Neural progenitor cell (in vitro differentiated cells): ENCODE measurements around the gene ETFB. TPM values are rescaled to one million over a fixed set of nuclear protein-coding genes. Genes with fewer than 3 reads are reported as not detected.

Source experiments
- DNase-seq: peaks from one replicate; pipeline ENCODE4 v3.0.0-alpha.2; 2016; ENCODE audit warnings: low spot score
- H2AFZ ChIP-seq: fragments of 200-600 bp; sonication (generic); replicated peaks from 2 replicates; pipeline ENCODE4 v1.6.1; 2016; ENCODE audit warnings: antibody characterized with exemption
- H3F3A ChIP-seq: fragments of 200-600 bp; sonication (generic); 2 replicates; pipeline ENCODE4 v1.6.1; 2016; ENCODE audit warnings: antibody characterized with exemption, low read depth
- H3K27ac ChIP-seq: fragments of 200-600 bp; sonication (generic); 2 replicates; pipeline ENCODE4 v1.5.1; 2016; ENCODE audit warnings: mild to moderate bottlenecking
- H3K27me3 ChIP-seq: fragments of 200-600 bp; sonication (generic); 2 replicates; pipeline ENCODE4 v1.6.1; 2016; ENCODE audit warnings: mild to moderate bottlenecking, moderate library complexity
- H3K36me3 ChIP-seq: fragments of 200-600 bp; sonication (generic); 2 replicates; pipeline ENCODE4 v1.5.1; 2016
- H3K4me1 ChIP-seq: fragments of 200-600 bp; sonication (generic); 2 replicates; pipeline ENCODE4 v1.6.1; 2016; ENCODE audit warnings: mixed run types
- H3K4me2 ChIP-seq: fragments of 200-600 bp; sonication (generic); 2 replicates; pipeline ENCODE4 v1.6.1; 2016
- H3K4me3 ChIP-seq: fragments of 200-600 bp; sonication (generic); 2 replicates; pipeline ENCODE4 v1.5.1; 2016
- H3K79me2 ChIP-seq: fragments of 200-600 bp; sonication (generic); 2 replicates; pipeline ENCODE4 v1.6.1; 2016; ENCODE audit warnings: low read depth
- H3K9ac ChIP-seq: fragments of 200-600 bp; sonication (generic); 2 replicates; pipeline ENCODE4 v1.6.1; 2016
- H3K9me3 ChIP-seq: fragments of 200-600 bp; sonication (generic); 2 replicates; pipeline ENCODE4 v1.5.1; 2016; ENCODE audit warnings: low read depth
- H4K20me1 ChIP-seq: fragments of 200-600 bp; sonication (generic); 2 replicates; pipeline ENCODE4 v1.6.1; 2016; ENCODE audit warnings: low read depth
- H3K27ac Mint-ChIP-seq: 3 replicates; pipeline ENCODE4 v1.8.0; 2021; ENCODE audit warnings: mixed read lengths
- H3K27me3 Mint-ChIP-seq: 2 replicates; pipeline ENCODE4 v1.8.0; 2022; ENCODE audit warnings: low read depth, mild to moderate bottlenecking, inconsistent platforms, moderate library complexity, mixed read lengths; ENCODE audit not compliant: insufficient read depth
- H3K36me3 Mint-ChIP-seq: 3 replicates; pipeline ENCODE4 v1.8.0; 2021; ENCODE audit warnings: mixed read lengths
- H3K4me1 Mint-ChIP-seq: 3 replicates; pipeline ENCODE4 v1.8.0; 2021; ENCODE audit warnings: mixed read lengths
- H3K4me3 Mint-ChIP-seq: 3 replicates; pipeline ENCODE4 v1.8.0; 2021; ENCODE audit warnings: mild to moderate bottlenecking, moderate library complexity, mixed read lengths
- H3K9me3 Mint-ChIP-seq: 3 replicates; pipeline ENCODE4 v1.8.0; 2020; ENCODE audit warnings: mixed read lengths
- EZH2 ChIP-seq: fragments of 200-600 bp; sonication (generic); IDR thresholded peaks from 2 replicates; pipeline ENCODE4 v1.6.1; 2017; ENCODE audit warnings: antibody characterized with exemption, mild to moderate bottlenecking, moderate library complexity
- EZH2phosphoT487 ChIP-seq: fragments of 200-600 bp; sonication (generic); IDR thresholded peaks from 2 replicates; pipeline ENCODE4 v1.6.1; 2017; ENCODE audit warnings: antibody characterized with exemption
- total RNA-seq: library from RNA; depleted of rRNA; stranded (reverse); fragments of >200 nt; gene quantifications from 2 replicates; pipeline ENCODE4 v1.2.3, GENCODE V29; 2015; ENCODE audit warnings: low replicate concordance
- TF ChIP-seq, protein P1 (sequence below): fragments of 200-600 bp; sonication (generic); IDR thresholded peaks from 2 replicates; pipeline ENCODE4 v1.5.1; 2017; ENCODE audit warnings: antibody characterized with exemption, mild to moderate bottlenecking

Gene ETFB
- total RNA-seq, 1 donor from 2014 or later = 27.0 TPM

DNA sequence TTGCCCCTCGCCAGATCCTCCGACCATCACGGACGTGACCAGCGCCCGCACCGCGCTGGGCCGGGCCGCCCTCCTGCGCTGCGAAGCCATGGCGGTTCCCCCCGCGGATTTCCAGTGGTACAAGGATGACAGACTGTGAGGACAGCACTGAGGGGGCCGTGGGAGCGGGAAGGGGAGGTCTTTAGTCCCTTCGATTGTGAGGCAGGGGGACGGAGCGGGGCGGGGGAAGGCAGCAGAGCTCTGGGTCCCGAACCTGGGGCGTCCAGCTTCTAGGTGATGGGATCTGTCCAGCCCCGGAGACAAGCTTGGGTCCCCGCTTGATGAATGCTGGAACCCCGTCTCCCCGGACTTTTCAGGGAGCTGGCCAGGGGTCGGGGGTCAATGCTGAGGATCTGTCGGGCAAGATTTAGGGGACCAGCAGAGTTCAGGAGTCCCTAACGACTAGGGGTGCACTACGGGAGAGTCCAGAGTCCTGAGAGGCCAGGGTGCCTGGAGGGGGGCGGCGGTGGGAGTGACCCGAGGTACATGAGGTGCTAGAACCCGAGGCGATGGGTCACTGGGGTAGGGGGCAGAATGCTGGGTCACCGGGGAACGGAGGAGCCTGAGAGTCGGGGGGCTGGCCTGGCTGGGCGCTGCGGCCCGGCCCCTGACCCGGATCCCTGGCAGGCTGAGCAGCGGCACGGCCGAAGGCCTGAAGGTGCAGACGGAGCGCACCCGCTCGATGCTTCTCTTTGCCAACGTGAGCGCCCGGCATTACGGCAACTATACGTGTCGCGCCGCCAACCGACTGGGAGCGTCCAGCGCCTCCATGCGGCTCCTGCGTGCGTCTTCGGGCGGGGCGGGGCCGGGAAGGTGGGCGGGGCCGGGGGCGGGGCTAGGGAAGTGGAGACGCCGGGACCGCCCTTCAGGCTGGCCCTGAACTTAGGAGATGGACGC lies 38.9 kb downstream of the ETFB start:
- Mint-ChIP-seq H3K4me3 (no peak overlapping the region), H3K9me3 (peaks cover 2% of the 10 kb centered on the region), H3K4me1 (peaks cover 2% of the 10 kb centered on the region), H3K27me3 (peaks cover 10% of the 10 kb centered on the region), H3K27ac (no peak overlapping the region), H3K36me3 (peaks cover 26% of the 10 kb centered on the region)
- peaks cover 7% of the 10 kb centered on the region for H3K27me3 ChIP-seq
- peak overlapping the region; percentile 60 for H3K4me2 ChIP-seq
- peak overlapping the region; percentile 25 for H3K4me3 ChIP-seq
- no peaks in the 10 kb centered on the region for H3K36me3 ChIP-seq
- peak; percentile 84 for DNase-seq
- no peak overlapping the region for H3K27ac ChIP-seq
- no peaks in the 10 kb centered on the region for H3K4me1 ChIP-seq
- no peak for TF ChIP-seq EZH2
- TF ChIP-seq, protein P1, sequence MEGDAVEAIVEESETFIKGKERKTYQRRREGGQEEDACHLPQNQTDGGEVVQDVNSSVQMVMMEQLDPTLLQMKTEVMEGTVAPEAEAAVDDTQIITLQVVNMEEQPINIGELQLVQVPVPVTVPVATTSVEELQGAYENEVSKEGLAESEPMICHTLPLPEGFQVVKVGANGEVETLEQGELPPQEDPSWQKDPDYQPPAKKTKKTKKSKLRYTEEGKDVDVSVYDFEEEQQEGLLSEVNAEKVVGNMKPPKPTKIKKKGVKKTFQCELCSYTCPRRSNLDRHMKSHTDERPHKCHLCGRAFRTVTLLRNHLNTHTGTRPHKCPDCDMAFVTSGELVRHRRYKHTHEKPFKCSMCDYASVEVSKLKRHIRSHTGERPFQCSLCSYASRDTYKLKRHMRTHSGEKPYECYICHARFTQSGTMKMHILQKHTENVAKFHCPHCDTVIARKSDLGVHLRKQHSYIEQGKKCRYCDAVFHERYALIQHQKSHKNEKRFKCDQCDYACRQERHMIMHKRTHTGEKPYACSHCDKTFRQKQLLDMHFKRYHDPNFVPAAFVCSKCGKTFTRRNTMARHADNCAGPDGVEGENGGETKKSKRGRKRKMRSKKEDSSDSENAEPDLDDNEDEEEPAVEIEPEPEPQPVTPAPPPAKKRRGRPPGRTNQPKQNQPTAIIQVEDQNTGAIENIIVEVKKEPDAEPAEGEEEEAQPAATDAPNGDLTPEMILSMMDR = peak; percentile 46
- H2AFZ ChIP-seq = no peak overlapping the region
- H3K9ac ChIP-seq = no peak overlapping the region
- no peaks in the 10 kb centered on the region for H3K79me2 ChIP-seq
- no peaks in the 10 kb centered on the region for H4K20me1 ChIP-seq
- H3K9me3 ChIP-seq = no peaks in the 10 kb centered on the region
- H3F3A ChIP-seq = no peaks in the 10 kb centered on the region

DNA sequence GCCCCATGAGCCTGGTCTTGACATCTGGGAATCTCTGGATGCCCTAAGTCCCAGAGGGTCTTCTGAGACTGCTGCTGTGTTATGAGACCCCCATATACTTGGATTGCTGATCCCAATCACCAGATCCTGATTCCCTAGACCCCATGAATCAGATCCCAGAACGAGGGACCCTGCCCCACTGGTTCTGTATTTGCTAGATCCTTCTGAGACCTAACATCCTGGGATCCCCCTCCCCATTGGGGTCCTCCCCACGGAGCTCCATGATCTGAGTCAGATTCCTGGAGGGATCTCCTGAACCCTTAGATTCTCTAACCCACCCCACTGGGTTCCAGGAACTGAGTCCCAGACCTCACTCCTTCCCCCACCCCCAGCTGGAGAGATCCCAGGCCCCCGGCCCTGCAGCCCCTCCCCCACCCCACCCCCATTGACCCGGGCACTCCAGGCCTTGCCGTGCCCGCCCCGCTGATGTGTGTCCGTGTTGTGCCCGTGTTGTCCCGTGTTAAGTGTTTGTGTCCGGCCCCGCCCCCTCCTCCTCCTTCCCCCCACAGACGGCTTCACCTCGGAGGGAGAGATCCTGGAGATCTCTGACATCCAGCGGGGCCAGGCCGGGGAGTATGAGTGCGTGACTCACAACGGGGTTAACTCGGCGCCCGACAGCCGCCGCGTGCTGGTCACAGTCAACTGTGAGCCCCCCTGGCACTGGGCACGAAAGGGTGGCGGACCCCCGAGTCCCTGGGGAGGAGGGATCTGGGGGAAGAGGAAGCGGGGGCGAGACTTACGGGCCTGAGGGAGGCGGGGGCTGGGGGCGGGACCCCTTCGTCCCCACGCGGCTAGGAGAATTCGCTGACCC lies 39.7 kb downstream of the ETFB start:
- Histone ChIP-seq H3K9me3 (no peaks in the 10 kb centered on the region), H3K9ac (no peak overlapping the region), H2AFZ (no peak overlapping the region), H3F3A (no peaks in the 10 kb centered on the region), H3K4me2 (no peak overlapping the region), H3K79me2 (no peaks in the 10 kb centered on the region), H3K4me3 (no peak overlapping the region), H3K27me3 (peaks cover 7% of the 10 kb centered on the region), H3K27ac (no peak overlapping the region), H3K4me1 (no peaks in the 10 kb centered on the region), H3K36me3 (no peaks in the 10 kb centered on the region), H4K20me1 (no peaks in the 10 kb centered on the region)
- peaks cover 2% of the 10 kb centered on the region for H3K9me3 Mint-ChIP-seq
- H3K36me3 Mint-ChIP-seq = peaks cover 20% of the 10 kb centered on the region
- DNase-seq = no peak
- H3K4me1 Mint-ChIP-seq = peaks cover 2% of the 10 kb centered on the region
- peaks cover 9% of the 10 kb centered on the region for H3K27me3 Mint-ChIP-seq
- no peak for TF ChIP-seq EZH2
- no peak for TF ChIP-seq EZH2phosphoT487
- TF ChIP-seq, protein P1 = no peak
- H3K27ac Mint-ChIP-seq = no peak overlapping the region
- H3K4me3 Mint-ChIP-seq = peak overlapping the region; percentile 35

DNA sequence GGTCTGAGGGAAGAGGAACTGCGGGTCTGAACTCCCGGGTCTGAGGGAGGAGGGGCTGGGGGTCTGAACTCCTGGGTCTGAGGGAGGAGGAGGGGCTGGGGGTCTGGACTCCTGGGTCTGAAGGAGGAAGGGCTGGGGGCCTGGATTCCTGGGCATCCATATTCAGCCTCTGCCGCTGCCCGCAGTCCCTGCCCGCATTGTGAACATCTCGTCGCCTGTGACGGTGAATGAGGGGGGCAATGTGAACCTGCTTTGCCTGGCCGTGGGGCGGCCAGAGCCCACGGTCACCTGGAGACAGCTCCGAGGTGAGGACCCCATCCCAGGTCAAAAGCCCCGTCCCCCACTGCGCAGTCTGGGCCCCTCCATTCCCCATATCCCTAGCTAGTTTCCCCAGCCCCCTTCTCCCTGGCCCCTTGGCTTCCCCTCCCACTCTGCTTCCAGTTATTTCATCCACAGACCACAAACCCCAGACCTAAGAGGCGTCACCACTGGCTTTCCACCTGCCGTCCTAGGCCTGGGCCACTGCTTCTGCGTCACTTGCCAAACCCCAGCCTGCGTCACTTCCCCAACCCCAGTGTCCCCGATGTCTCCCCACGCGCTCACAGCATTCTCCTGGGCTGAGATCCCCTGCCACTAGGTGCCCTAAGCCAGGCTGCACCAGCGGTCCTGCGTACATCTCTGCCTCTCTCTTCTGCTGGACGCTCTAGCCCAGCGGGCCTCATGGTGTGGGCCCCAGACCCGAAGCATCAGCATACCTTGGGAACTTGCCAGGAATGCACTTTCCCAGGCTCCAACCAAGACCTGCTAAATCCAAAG lies 40.8 kb downstream of the ETFB start:
- Histone ChIP-seq H3K36me3 (no peaks in the 10 kb centered on the region), H3K4me1 (no peaks in the 10 kb centered on the region), H4K20me1 (no peaks in the 10 kb centered on the region), H3K9me3 (no peaks in the 10 kb centered on the region), H3K9ac (no peak overlapping the region), H3K27me3 (peaks cover 7% of the 10 kb centered on the region), H3F3A (no peaks in the 10 kb centered on the region), H3K27ac (no peak overlapping the region), H2AFZ (no peak overlapping the region), H3K79me2 (no peaks in the 10 kb centered on the region), H3K4me3 (no peak overlapping the region), H3K4me2 (no peak overlapping the region)
- DNase-seq = no peak
- H3K4me1 Mint-ChIP-seq = peaks cover 9% of the 10 kb centered on the region
- peaks cover 7% of the 10 kb centered on the region for H3K27me3 Mint-ChIP-seq
- H3K36me3 Mint-ChIP-seq = peaks cover 15% of the 10 kb centered on the region
- peaks cover 2% of the 10 kb centered on the region for H3K9me3 Mint-ChIP-seq
- TF ChIP-seq EZH2phosphoT487 (no peak), EZH2 (no peak)
- TF ChIP-seq, protein P1 = no peak
- H3K27ac Mint-ChIP-seq = no peak overlapping the region
- H3K4me3 Mint-ChIP-seq = no peak overlapping the region
